GM10266 (cell line): Measurements from ENCODE around the gene KRT75.

ENCODE experiments used
- DNase-seq: peaks from one replicate; pipeline ENCODE4 v3.0.0; 2012; ENCODE audit errors: extremely low spot score
- CTCF ChIP-seq: IDR thresholded peaks from 2 replicates; pipeline ENCODE4 v1.5.1; 2012; ENCODE audit warnings: mild to moderate bottlenecking, low read depth; ENCODE audit not compliant: control insufficient read depth, insufficient read depth; ENCODE audit errors: missing control alignments

KRT75 gene

GRCh38 chr12:52392465-52393007 lies 41.6 kb downstream of the KRT75 start:
- DNase-seq = no peak
- no peak for TF ChIP-seq CTCF

- TF ChIP-seq CTCF = no peak
- no peak for DNase-seq
Observed at GRCh38 chr12:52391618-52392002, 42.6 kb downstream of the KRT75 start.

GRCh38 chr12:52390739-52391617 lies 43.2 kb downstream of the KRT75 start:
- peak; percentile 41 for TF ChIP-seq CTCF
- DNase-seq = no peak

- TF ChIP-seq CTCF = no peak
- DNase-seq = no peak
Observed at GRCh38 chr12:52389313-52390207, 44.6 kb downstream of the KRT75 start.

- TF ChIP-seq CTCF = no peak
- no peak for DNase-seq
Observed at GRCh38 chr12:52387859-52388258, 46.3 kb downstream of the KRT75 start.

- DNase-seq = no peak
- TF ChIP-seq CTCF = no peak
Observed at GRCh38 chr12:52385226-52385702, 48.9 kb downstream of the KRT75 start, which contains the start of gene KRT84. TSS of gene KRT84 (minus strand) at chr12:52385652. CDS start at chr12:52385585, 67 bp downstream.
